H1 (cell line): ENCODE data around the gene PRKCH.

Source experiments
- CHD2 ChIP-seq: IDR thresholded peaks from 2 replicates; pipeline ENCODE4 v1.6.1; 2012; ENCODE audit warnings: low read length, improper control_type of control experiment
- RAD21 ChIP-seq, 2 experiments: IDR thresholded peaks in 1 of 2; conservative IDR thresholded peaks in 1 of 2; 2 replicates each; pipeline ENCODE4 v1.6.1; 2011; ENCODE audit warnings: low read depth in 2 of 2, low read length in 2 of 2, improper control_type of control experiment in 1 of 2, inconsistent platforms in 1 of 2, mild to moderate bottlenecking in 1 of 2, moderate library complexity in 1 of 2
- RFX5 ChIP-seq: IDR thresholded peaks from 2 replicates; pipeline ENCODE4 v1.6.1; 2011; ENCODE audit warnings: low read depth, low read length, improper control_type of control experiment, borderline replicate concordance
- TBP ChIP-seq: IDR thresholded peaks from 2 replicates; pipeline ENCODE4 v1.6.1; 2011; ENCODE audit warnings: low read depth, low read length, improper control_type of control experiment

GRCh38 chr14:61570549-61571290 is 249.3 kb downstream of the PRKCH start:
- TF ChIP-seq RAD21 (IDR thresholded peaks at IDR 0.05 in 1 of 2, conservative IDR thresholded peaks at IDR 0.05 in 1 of 2; ENCODE audit: low read depth in 2 of 2, low read length in 2 of 2) (no peak), CHD2 (no peak), RFX5 (no peak), TBP (no peak)
